ENCODE results near the gene HUWE1. TPM values are rescaled to one million over a fixed set of nuclear protein-coding genes. Genes with fewer than 3 reads are reported as not detected.

Gene HUWE1
- total and polyA plus RNA-seq, 8 donors = 16.2 to 124 (median 87.3) TPM

- TF ChIP-seq, protein P1, sequence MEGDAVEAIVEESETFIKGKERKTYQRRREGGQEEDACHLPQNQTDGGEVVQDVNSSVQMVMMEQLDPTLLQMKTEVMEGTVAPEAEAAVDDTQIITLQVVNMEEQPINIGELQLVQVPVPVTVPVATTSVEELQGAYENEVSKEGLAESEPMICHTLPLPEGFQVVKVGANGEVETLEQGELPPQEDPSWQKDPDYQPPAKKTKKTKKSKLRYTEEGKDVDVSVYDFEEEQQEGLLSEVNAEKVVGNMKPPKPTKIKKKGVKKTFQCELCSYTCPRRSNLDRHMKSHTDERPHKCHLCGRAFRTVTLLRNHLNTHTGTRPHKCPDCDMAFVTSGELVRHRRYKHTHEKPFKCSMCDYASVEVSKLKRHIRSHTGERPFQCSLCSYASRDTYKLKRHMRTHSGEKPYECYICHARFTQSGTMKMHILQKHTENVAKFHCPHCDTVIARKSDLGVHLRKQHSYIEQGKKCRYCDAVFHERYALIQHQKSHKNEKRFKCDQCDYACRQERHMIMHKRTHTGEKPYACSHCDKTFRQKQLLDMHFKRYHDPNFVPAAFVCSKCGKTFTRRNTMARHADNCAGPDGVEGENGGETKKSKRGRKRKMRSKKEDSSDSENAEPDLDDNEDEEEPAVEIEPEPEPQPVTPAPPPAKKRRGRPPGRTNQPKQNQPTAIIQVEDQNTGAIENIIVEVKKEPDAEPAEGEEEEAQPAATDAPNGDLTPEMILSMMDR (IDR thresholded peaks at IDR 0.05) = no peak
- TF ChIP-seq EP300 (IDR thresholded peaks at IDR 0.05) (no peak), POLR2AphosphoS5 (IDR thresholded peaks at IDR 0.05) (no peak), POLR2A (IDR thresholded peaks at IDR 0.05) (no peak)
- Histone ChIP-seq H3K27me3 (peaks cover 0 to 8% (median 0%) of the 10 kb centered on the region in 3 donors), H3K27ac (no peak overlapping the region), H3K36me3 (peaks cover 54 to 99% (median 93%) of the 10 kb centered on the region in 4 donors), H3K9me3 (no peaks in the 10 kb centered on the region), H3K4me3 (no peak overlapping the region), H3K4me1 (no peaks in the 10 kb centered on the region)
- intact Hi-C loops (cut with DNase I; ENCODE audit: low total_unique reads) = no loop called here
- no peak for DNase-seq
- WGBS, 5 donors = 80 to 95% (median 87%) methylated on average over 4 of the region's 4 CpGs
Observed at GRCh38 chrX:53563324-53563723, 123.2 kb downstream of the HUWE1 start.

GRCh38 chrX:53561912-53562311 lies 124.6 kb downstream of the HUWE1 start:
- Histone ChIP-seq H3K36me3 (peaks cover 58 to 99% (median 97%) of the 10 kb centered on the region in 4 donors), H3K9me3 (no peaks in the 10 kb centered on the region), H3K4me1 (no peaks in the 10 kb centered on the region), H3K4me3 (no peak overlapping the region), H3K27ac (no peak overlapping the region), H3K27me3 (peaks cover 0 to 8% (median 0%) of the 10 kb centered on the region in 3 donors)
- no peak for DNase-seq
- TF ChIP-seq, protein P1 (IDR thresholded peaks at IDR 0.05) = no peak
- no peak for TF ChIP-seq POLR2AphosphoS5 (IDR thresholded peaks at IDR 0.05)
- no peak for TF ChIP-seq EP300 (IDR thresholded peaks at IDR 0.05)
- no peak for TF ChIP-seq POLR2A (IDR thresholded peaks at IDR 0.05)
- intact Hi-C loops (cut with DNase I; ENCODE audit: low total_unique reads) = no loop called here
- WGBS, 5 donors = 76 to 95% (median 89%) methylated on average over 3 of the region's 3 CpGs

- Histone ChIP-seq H3K36me3 (peaks cover 43 to 100% (median 100%) of the 10 kb centered on the region in 4 donors), H3K27ac (no peak overlapping the region), H3K4me3 (no peak overlapping the region), H3K27me3 (peaks cover 0 to 4% (median 0%) of the 10 kb centered on the region in 3 donors), H3K4me1 (no peaks in the 10 kb centered on the region), H3K9me3 (no peaks in the 10 kb centered on the region)
- WGBS, 5 donors = 59 to 94% (median 79%) methylated on average over 5 to 6 of the region's 6 CpGs
- no peak for DNase-seq
- intact Hi-C loops (cut with DNase I; ENCODE audit: low total_unique reads) = no loop called here
- TF ChIP-seq, protein P1 (IDR thresholded peaks at IDR 0.05) = no peak
- TF ChIP-seq POLR2A (IDR thresholded peaks at IDR 0.05) = no peak
- no peak for TF ChIP-seq EP300 (IDR thresholded peaks at IDR 0.05)
- no peak for TF ChIP-seq POLR2AphosphoS5 (IDR thresholded peaks at IDR 0.05)
Observed at GRCh38 chrX:53558646-53559045, 127.9 kb downstream of the HUWE1 start.

DNA sequence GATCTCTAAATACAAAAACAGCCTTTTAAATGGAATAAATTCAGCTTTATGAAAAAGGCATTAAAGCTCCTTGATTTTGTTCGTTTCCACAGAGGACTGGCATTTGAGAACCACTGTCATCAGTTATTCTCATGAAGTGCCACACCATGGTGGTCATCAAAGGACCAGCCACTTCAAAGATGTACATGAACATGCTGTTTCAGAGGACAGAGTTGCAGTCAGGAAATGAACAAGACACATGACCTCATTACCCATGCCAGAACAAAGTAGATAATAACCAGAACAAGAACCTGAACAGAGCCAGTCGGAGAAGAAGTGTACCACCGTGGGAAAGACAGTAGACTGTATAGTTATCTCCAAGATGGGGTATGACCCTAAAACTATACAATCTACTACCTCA lies 129.7 kb downstream of the HUWE1 start:
- Histone ChIP-seq H3K36me3 (peaks cover 36 to 100% (median 100%) of the 10 kb centered on the region in 4 donors), H3K27me3 (no peaks in the 10 kb centered on the region), H3K27ac (no peak overlapping the region), H3K4me3 (no peak overlapping the region), H3K9me3 (no peaks in the 10 kb centered on the region), H3K4me1 (no peaks in the 10 kb centered on the region)
- intact Hi-C loops (cut with DNase I; ENCODE audit: low total_unique reads) = no loop called here
- 67 to 90% (median 86%) methylated on average over 3 of the region's 3 CpGs for WGBS, 5 donors
- DNase-seq = no peak
- TF ChIP-seq EP300 (IDR thresholded peaks at IDR 0.05) = no peak
- no peak for TF ChIP-seq POLR2A (IDR thresholded peaks at IDR 0.05)
- no peak for TF ChIP-seq POLR2AphosphoS5 (IDR thresholded peaks at IDR 0.05)
- TF ChIP-seq, protein P1 (IDR thresholded peaks at IDR 0.05) = no peak

Data from stomach (tissue), 9 donors.